GM20431 (cell line): Measurements from ENCODE around the gene S1PR1.

Experiments
- in situ Hi-C: fragments of 300-500 bp; cut with MseI, MboI; formaldehyde crosslinking; loops from one replicate; pipeline ENCODE4 v1.15.0; 2020; ENCODE audit warnings: low sequenced_read_pairs; ENCODE audit not compliant: unreplicated experiment

S1PR1 gene

GRCh38 chr1:101243751-101244150 is 6.9 kb downstream of the S1PR1 start:
- in situ Hi-C loops: no loop called here

GRCh38 chr1:101244842-101245241 is 8.0 kb downstream of the S1PR1 start:
- in situ Hi-C loops: no loop called here

- in situ Hi-C loops: no loop called here
These were observed 8.6 kb downstream of the S1PR1 start for GRCh38 chr1:101245246-101245927.

GRCh38 chr1:101247404-101248287 is 10.8 kb downstream of the S1PR1 start:
- in situ Hi-C loops: no loop called here

GRCh38 chr1:101250222-101250621 is 13.4 kb downstream of the S1PR1 start:
- in situ Hi-C loops: no loop called here

- in situ Hi-C loops: no loop called here
These were observed 13.9 kb downstream of the S1PR1 start for GRCh38 chr1:101250656-101251272.

- in situ Hi-C loops: no loop called here
These were observed 14.7 kb downstream of the S1PR1 start for GRCh38 chr1:101251504-101251903.

GRCh38 chr1:101253976-101254674 is 17.3 kb downstream of the S1PR1 start:
- in situ Hi-C loops: no loop called here

GRCh38 chr1:101257500-101258325 is 20.9 kb downstream of the S1PR1 start:
- in situ Hi-C loops: no loop called here

- in situ Hi-C loops: no loop called here
These were observed 22.9 kb downstream of the S1PR1 start for GRCh38 chr1:101259744-101260148.

- in situ Hi-C loops: no loop called here
These were observed 23.9 kb downstream of the S1PR1 start for GRCh38 chr1:101260556-101261350.

GRCh38 chr1:101261623-101262022 is 24.8 kb downstream of the S1PR1 start:
- in situ Hi-C loops: no loop called here

GRCh38 chr1:101262060-101262459 is 25.2 kb downstream of the S1PR1 start:
- in situ Hi-C loops: no loop called here

- in situ Hi-C loops: no loop called here
These were observed 26.0 kb downstream of the S1PR1 start for GRCh38 chr1:101262630-101263348.

GRCh38 chr1:101264697-101265096 is 27.9 kb downstream of the S1PR1 start:
- in situ Hi-C loops: no loop called here

- in situ Hi-C loops: no loop called here
These were observed 28.9 kb downstream of the S1PR1 start for GRCh38 chr1:101265684-101266083.

- in situ Hi-C loops: no loop called here
These were observed 30.3 kb downstream of the S1PR1 start for GRCh38 chr1:101267082-101267481.

- in situ Hi-C loops: no loop called here
These were observed 32.1 kb downstream of the S1PR1 start for GRCh38 chr1:101268893-101269292.
